Stimulated activated CD4-positive, alpha-beta T cell treated with anti-CD3 and anti-CD28 coated beads, Interleukin-12 subunit alpha, Interleukin-12 subunit beta, amount 100 ng/mL, for 4 hours (primary cell): Measurements from ENCODE around the gene MROH7.
"Not testable (repeated sequence)": the region's sequence is repeated elsewhere in the genome, so short reads cannot be mapped to it uniquely, and the experiment has no call there.

Experiments
- DNase-seq: peaks from one replicate; pipeline ENCODE4 v3.0.0-alpha.2; 2020

Gene MROH7

GRCh38 chr1:54610601-54611580 is 30.7 kb upstream of the MROH7 start:
- no peak for DNase-seq

DNA sequence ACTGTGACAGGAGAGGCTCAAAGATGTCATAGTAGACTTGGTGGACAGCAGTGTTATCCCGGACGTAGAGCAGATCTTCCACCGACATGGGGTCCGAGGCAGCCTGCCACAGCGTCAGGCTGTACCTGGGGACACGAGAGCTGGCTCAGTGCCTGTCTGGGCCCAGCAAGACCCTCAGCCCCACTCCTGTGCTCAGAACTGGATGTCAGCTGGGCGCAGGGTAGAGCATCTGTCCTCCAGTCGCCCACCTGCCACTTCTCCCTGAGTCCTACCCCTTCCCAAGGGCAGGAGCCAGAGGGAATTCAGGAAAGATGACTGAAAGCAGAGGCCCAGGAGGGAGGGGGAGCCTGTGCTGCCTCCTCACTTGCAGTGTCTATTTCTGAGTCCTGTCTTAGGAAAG is 30.0 kb upstream of the MROH7 start:
- no peak for DNase-seq

- no peak for DNase-seq
Observed at GRCh38 chr1:54614024-54614423, 27.6 kb upstream of the MROH7 start.

DNA sequence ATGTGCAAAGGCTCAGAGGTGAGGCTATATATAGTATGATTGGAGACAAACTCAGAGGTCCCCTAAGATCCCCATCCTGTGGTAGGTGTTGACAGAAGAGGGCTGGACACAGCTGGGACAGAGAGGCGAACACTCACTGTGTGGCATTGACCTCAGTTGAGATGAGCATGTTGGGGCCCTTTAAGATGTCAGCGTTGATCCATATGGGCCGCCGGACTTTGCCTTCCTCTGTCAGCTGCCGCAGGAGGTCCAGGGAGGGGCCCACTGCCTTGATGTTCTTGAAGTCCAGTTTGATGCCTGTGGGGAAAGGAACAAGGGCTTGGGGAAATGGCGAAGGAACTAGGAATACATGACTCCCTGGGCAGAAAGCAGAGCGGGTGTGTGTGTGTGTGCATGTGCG is 27.0 kb upstream of the MROH7 start:
- DNase-seq: no peak

GRCh38 chr1:54615531-54616279 is 25.9 kb upstream of the MROH7 start:
- no peak for DNase-seq

DNA sequence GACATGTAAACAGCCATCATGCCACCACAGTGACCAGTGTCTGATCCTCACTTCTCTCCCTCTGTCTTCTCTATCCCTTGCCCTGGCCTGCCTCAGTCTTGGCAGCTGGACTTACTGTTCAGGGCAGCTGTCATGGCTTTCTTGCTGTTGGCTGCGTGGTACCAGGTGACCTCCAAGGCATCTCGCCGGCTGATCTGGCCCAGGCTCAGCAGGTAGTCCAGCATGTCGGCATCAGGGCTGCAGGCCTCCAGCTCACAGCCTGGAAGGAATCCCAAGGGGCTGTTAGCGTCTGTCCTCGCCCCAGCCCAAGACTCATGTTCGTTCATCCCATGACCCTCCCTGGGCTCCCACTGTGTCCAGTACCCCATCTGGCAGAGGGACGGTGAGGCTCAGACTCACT is 21.8 kb upstream of the MROH7 start:
- no peak for DNase-seq

GRCh38 chr1:54623216-54624007 is 18.2 kb upstream of the MROH7 start, which contains the start of gene FAM151A:
Gene FAM151A (minus strand): TSS chr1:54623525. CDS start chr1:54623395, 130 bp downstream.
- DNase-seq: no peak

- DNase-seq: no peak
Observed at GRCh38 chr1:54624466-54625464, 16.8 kb upstream of the MROH7 start.

DNA sequence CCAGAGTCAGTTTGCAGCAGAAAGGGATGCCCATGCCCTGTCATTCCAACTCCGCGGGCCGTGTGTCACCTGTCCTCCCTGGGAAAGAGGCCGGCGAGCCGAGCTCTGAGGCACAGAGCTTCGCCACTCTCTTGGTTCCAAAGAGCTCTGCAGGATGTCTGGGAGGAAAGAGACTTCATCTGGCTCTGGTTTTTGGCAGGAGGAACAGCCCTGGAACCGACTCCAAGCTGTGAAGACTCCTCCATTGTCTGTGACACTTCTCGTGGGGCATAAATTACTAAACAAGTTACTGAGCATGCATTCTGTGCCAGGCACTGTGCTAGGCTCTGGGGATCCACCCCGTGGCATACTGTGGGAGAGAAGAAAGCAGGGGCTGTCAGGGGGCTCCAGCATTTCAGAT is 14.4 kb upstream of the MROH7 start:
- no peak for DNase-seq

DNA sequence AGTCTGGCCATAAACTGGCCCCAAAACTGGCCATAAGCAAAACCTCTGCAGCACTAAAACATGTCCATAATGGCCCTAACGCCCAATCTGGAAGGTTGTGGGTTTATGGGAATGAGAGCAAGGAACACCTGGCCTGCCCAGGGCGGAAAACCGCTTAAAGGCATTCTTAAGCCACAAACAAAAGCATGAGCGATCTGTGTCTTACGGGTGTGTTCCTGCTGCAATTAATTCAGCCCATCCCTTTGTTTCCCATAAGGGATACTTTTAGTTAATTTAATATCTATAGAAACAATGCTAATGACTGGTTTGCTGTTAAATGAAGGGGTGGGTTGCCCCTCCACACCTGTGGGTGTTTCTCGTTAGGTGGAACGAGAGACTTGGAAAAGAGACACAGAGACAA is 5.8 kb upstream of the MROH7 start:
- DNase-seq: not testable (repeated sequence)

GRCh38 chr1:54636461-54637446 is 4.8 kb upstream of the MROH7 start:
- not testable (repeated sequence) for DNase-seq

DNA sequence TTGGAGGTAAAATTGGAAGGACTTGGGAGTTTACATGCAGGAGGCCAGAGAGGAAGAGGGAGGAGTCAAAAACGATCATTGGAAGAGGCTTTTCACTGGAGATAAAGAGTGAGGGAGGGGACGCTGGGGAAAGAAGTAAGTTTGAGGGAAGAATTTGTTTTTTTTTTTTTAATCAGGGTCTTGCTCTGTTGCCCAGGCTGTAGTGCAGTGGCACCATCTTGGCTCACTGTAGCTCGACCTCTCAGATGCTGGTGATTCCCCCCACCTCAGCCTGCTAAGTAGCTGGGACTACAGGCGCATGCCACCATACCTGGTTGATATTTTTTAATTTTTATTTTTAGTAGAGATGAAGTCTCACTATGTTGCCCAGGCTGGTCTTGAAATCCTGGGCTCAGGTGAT is 1.2 kb upstream of the MROH7 start:
- DNase-seq: no peak

- DNase-seq: no peak
Observed at GRCh38 chr1:54643736-54644135, 2.1 kb downstream of the MROH7 start.

- DNase-seq: no peak
Observed at GRCh38 chr1:54645806-54646676, 4.5 kb downstream of the MROH7 start.

DNA sequence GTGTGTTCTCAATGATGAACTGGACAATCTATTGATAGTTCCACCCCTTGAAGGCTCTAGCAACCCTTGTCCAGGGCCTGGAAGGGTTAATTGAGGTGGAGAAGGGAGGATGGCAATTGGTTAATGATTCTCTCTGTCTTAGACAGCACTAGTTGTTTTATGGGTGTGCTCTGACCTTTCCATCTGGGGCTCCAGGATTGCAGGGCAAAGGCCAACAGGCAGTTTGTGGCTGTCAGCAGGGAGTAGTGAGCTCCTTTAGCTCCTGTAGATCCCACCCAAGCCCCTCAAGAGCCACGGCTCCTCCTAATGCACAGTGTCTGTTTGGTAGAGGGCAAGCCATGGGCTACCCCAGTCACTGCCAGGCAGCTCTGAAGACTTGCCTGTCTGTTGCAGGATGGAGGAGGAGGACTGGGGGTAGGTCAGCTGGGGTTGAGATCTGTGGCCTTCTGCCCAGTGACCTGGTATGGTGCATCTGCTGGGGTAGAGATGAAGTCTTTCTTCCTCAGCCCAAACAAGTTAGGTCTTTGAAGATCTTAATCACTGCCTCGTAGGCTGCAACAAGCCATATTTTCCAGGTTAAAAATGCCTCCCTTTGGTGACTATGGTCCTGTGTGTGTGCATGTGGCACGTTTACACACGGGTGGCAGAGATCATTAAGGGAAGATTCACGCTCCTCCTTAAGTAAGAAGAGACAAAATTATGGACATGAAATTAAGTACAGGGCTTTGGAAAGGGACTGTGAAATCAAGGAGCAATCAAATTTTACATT is 7.7 kb downstream of the MROH7 start:
- DNase-seq: no peak

GRCh38 chr1:54649921-54650320 is 8.3 kb downstream of the MROH7 start:
- DNase-seq: no peak

- no peak for DNase-seq
Observed at GRCh38 chr1:54650417-54650816, 8.8 kb downstream of the MROH7 start.

- DNase-seq: no peak
Observed at GRCh38 chr1:54651608-54652007, 10.0 kb downstream of the MROH7 start.

DNA sequence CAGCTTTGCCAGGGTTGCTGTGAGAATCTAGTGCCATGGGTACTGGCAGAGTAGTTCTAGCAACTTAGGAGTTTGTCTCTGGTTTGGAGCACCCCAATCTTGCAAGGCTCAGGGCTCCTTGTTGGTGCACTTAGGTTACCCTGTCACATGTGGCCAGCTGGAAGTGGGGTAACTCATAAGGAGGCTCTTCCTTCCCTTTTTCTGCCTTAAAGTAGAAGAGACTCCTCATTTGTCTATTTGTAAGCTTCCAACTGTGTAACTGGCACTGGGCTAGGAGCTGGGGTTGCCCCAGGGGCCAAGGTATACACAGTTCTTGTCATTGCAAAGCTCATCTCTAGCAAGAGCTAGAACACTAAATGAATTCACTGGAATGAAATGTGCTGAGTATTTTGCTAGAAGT is 10.6 kb downstream of the MROH7 start:
- DNase-seq: no peak
